Transverse colon (tissue), 4 donors: ENCODE data around the gene FCHSD2. TPM values are rescaled to one million over a fixed set of nuclear protein-coding genes. Genes with fewer than 3 reads are reported as not detected.
"Not testable (repeated sequence)": the region's sequence is repeated elsewhere in the genome, so short reads cannot be mapped to it uniquely, and the experiment has no call there.

Source experiments
- DNase-seq: peaks from one replicate; pipeline ENCODE4 v3.0.0-alpha.2; 2019
- H3K27ac ChIP-seq, 4 donors: fragments of 200-600 bp; sonication (generic); 2 replicates each; pipeline ENCODE4 v1.5.1; 2016 to 2018; ENCODE audit warnings: inconsistent platforms in 4 of 4
- H3K27me3 ChIP-seq: fragments of 200-600 bp; sonication (generic); 2 replicates; pipeline ENCODE4 v1.5.1; 2017; ENCODE audit warnings: inconsistent platforms
- H3K36me3 ChIP-seq, 4 donors: fragments of 200-600 bp; sonication (generic); 2 replicates each; pipeline ENCODE4 v1.5.1; 2017 to 2019; ENCODE audit warnings: inconsistent platforms in 4 of 4
- H3K4me1 ChIP-seq, 4 donors: fragments of 200-600 bp; sonication (generic); 2 replicates each; pipeline ENCODE4 v1.5.1; 2017 to 2020; ENCODE audit warnings: inconsistent platforms in 4 of 4
- H3K4me3 ChIP-seq, 4 donors: fragments of 200-600 bp; sonication (generic); 1 replicate in 1 of 4; 2 replicates in 3 of 4; pipeline versions ENCODE4 v1.5.1 to v1.6.1; 2017 to 2019; ENCODE audit warnings: inconsistent platforms in 4 of 4
- H3K9me3 ChIP-seq, 2 donors: fragments of 200-600 bp; sonication (generic); 2 replicates each; pipeline ENCODE4 v1.5.1; 2017 to 2019; ENCODE audit warnings: inconsistent platforms in 2 of 2
- EP300 ChIP-seq: sonication (generic); formaldehyde crosslinking; IDR thresholded peaks from one replicate; pipeline ENCODE4 v1.6.1; 2017; ENCODE audit warnings: antibody characterized with exemption, low read depth
- POLR2A ChIP-seq: fragments of 450-650 bp; IDR thresholded peaks from one replicate; pipeline ENCODE4 v1.6.1; 2016; ENCODE audit warnings: antibody characterized with exemption, mild to moderate bottlenecking, moderate library complexity
- POLR2AphosphoS5 ChIP-seq, 3 donors: sonication (generic); formaldehyde crosslinking; IDR thresholded peaks; one replicate each; pipeline ENCODE4 v1.6.1; 2016; ENCODE audit warnings: antibody characterized with exemption in 3 of 3
- WGBS, 2 donors: methylation state at CpG; one replicate each; pipeline ENCODE4 v1.1.5; 2018; ENCODE audit warnings: low coverage in 1 of 2; 5-methylcytosine and 5-hydroxymethylcytosine counted together
- in situ Hi-C, 4 donors: fragments of 200-750 bp; cut with MboI; loops; one replicate each; pipeline versions ENCODE4 v1.15.0 to v1.15.1; 2017; ENCODE audit warnings: low sequenced_read_pairs in 3 of 4, low pct_ligation_motif_present in 1 of 4, low pct_unique_long_range_greater_than_20kb in 1 of 4
- intact Hi-C: fragments of 100-400 bp; cut with DNase I; formaldehyde crosslinking; loops from one replicate; pipeline ENCODE4 v1.15.1; 2023; ENCODE audit warnings: low total_unique reads
- total RNA-seq, 4 donors: library from RNA; depleted of rRNA; stranded (reverse); fragments of >200 nt; gene quantifications; one replicate each; pipeline ENCODE4 v1.1.0, GENCODE V29; 2016
- TF ChIP-seq, protein P1 (sequence below), 5 experiments: fragments of 200-600 bp in 3 of 5; fragments of 450-650 bp in 2 of 5; sonication (generic) in 3 of 5; IDR thresholded peaks; 1 replicate in 2 of 5; 2 replicates in 3 of 5; pipeline ENCODE4 v1.5.1; 2016 to 2017; ENCODE audit warnings: antibody characterized with exemption in 5 of 5, inconsistent platforms in 3 of 5, mild to moderate bottlenecking in 2 of 5, moderate library complexity in 1 of 5

The FCHSD2 gene
- total RNA-seq, 4 donors from 2014 or later: 9.1 to 15.9 (median 15.0) TPM

DNA sequence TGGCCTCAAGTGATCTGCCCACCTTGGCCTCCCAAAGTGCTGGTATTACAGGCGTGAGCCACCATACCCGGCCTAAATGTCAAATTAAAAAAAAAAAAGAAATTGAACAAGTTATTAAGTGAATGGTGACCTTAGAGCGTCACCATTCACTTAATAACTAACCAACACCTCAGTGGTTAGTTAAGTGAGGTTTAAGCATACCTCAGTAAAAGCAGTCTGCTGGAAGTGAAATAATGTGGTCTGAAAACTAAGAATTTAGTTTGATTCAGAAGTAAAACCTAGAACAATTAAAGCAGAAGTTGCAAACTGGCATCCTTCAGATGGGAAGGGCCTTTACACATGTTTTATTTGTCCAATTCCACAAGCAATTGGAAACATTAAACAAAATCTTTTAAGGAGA lies 71.5 kb downstream of the FCHSD2 start:
- H3K9me3 ChIP-seq: no peaks in the 10 kb centered on the region
- peaks cover 5 to 33% (median 22%) of the 10 kb centered on the region in 4 donors for H3K4me1 ChIP-seq
- WGBS, 2 donors: 95 to 100% methylated on average over 1 to 3 of the region's 3 CpGs
- H3K27me3 ChIP-seq: no peaks in the 10 kb centered on the region
- in situ Hi-C loops: no loop called here
- intact Hi-C loops: no loop called here
- H3K36me3 ChIP-seq: no peaks in the 10 kb centered on the region
- no peak for DNase-seq
- no peak overlapping the region for H3K4me3 ChIP-seq
- TF ChIP-seq POLR2AphosphoS5 (IDR thresholded peaks at IDR 0.05): no peak
- TF ChIP-seq POLR2A: no peak
- no peak for TF ChIP-seq EP300
- TF ChIP-seq, protein P1, sequence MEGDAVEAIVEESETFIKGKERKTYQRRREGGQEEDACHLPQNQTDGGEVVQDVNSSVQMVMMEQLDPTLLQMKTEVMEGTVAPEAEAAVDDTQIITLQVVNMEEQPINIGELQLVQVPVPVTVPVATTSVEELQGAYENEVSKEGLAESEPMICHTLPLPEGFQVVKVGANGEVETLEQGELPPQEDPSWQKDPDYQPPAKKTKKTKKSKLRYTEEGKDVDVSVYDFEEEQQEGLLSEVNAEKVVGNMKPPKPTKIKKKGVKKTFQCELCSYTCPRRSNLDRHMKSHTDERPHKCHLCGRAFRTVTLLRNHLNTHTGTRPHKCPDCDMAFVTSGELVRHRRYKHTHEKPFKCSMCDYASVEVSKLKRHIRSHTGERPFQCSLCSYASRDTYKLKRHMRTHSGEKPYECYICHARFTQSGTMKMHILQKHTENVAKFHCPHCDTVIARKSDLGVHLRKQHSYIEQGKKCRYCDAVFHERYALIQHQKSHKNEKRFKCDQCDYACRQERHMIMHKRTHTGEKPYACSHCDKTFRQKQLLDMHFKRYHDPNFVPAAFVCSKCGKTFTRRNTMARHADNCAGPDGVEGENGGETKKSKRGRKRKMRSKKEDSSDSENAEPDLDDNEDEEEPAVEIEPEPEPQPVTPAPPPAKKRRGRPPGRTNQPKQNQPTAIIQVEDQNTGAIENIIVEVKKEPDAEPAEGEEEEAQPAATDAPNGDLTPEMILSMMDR (IDR thresholded peaks at IDR 0.05): no peak
- no peak overlapping the region for H3K27ac ChIP-seq

DNA sequence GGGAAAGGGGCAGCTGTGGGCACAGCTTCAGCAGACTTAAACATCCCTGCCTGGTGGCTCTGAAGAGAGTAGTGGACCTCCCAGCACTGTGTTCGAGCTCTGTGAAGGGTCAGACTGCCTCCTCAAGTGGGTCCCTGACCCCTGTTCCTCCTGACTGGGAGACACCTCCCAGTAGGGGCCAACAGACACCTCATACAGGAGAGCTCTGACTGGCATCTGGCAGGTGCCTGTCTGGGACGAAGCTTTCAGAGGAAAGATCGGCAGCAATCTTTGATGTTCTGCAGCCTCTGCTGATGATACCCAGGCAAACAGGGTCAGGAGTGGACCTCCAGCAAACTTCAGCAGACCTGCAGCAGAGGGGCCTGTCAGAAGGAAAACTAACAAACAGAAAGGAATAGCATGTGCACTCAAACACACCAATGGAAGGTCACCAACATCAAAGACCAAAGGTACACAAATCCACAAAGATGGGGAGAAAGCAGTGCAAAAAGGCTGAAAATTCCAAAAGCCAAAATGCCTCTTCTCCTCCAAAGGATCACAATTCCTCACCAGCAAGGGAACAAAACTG lies 80.2 kb downstream of the FCHSD2 start:
- H3K36me3 ChIP-seq, in situ Hi-C loops, H3K4me3 ChIP-seq, H3K27ac ChIP-seq, DNase-seq, H3K9me3 ChIP-seq, H3K27me3 ChIP-seq, intact Hi-C loops: not testable (repeated sequence)
- WGBS, 2 donors: 85% methylated on average over 3 of the region's 3 CpGs; no CpG with 5 or more reads in 1 of the 2 donors
- H3K4me1 ChIP-seq: peaks cover 0 to 18% (median 4%) of the 10 kb centered on the region in 4 donors

- peaks cover 0 to 18% (median 4%) of the 10 kb centered on the region in 4 donors for H3K4me1 ChIP-seq
- in situ Hi-C loops, DNase-seq, H3K36me3 ChIP-seq, intact Hi-C loops, H3K9me3 ChIP-seq, H3K27ac ChIP-seq, H3K27me3 ChIP-seq: not testable (repeated sequence)
- peak overlapping the region in 1 of 4 donors; percentile 5 for H3K4me3 ChIP-seq
- 75% methylated on average over 10 of the region's 10 CpGs; no CpG with 5 or more reads in 1 of the 2 donors for WGBS, 2 donors
Measured at GRCh38 chr11:73061434-73061833, 80.7 kb downstream of the FCHSD2 start.

GRCh38 chr11:73059915-73060314 lies 82.2 kb downstream of the FCHSD2 start:
- no peak for DNase-seq
- intact Hi-C loops (no loop called here), in situ Hi-C loops (no loop called here)
- H3K4me3 ChIP-seq: no peak overlapping the region
- no peak overlapping the region for H3K27ac ChIP-seq
- H3K4me1 ChIP-seq: peaks cover 0 to 18% (median 4%) of the 10 kb centered on the region in 4 donors
- no peaks in the 10 kb centered on the region for H3K9me3 ChIP-seq
- 98 to 100% methylated on average over 1 of the region's 1 CpG for WGBS, 2 donors
- H3K27me3 ChIP-seq: no peaks in the 10 kb centered on the region
- H3K36me3 ChIP-seq: no peaks in the 10 kb centered on the region
- no peak for TF ChIP-seq EP300
- TF ChIP-seq, protein P1 (IDR thresholded peaks at IDR 0.05): no peak
- no peak for TF ChIP-seq POLR2A
- no peak for TF ChIP-seq POLR2AphosphoS5 (IDR thresholded peaks at IDR 0.05)

- TF ChIP-seq POLR2A (no peak), POLR2AphosphoS5 (IDR thresholded peaks at IDR 0.05) (no peak), EP300 (no peak)
- TF ChIP-seq, protein P1 (IDR thresholded peaks at IDR 0.05): no peak
- H3K4me3 ChIP-seq: no peak overlapping the region
- intact Hi-C loops (no loop called here), in situ Hi-C loops (no loop called here)
- H3K36me3 ChIP-seq: no peaks in the 10 kb centered on the region
- no peak for DNase-seq
- peaks cover 0 to 18% (median 4%) of the 10 kb centered on the region in 4 donors for H3K4me1 ChIP-seq
- no peaks in the 10 kb centered on the region for H3K9me3 ChIP-seq
- no peak overlapping the region for H3K27ac ChIP-seq
- no peaks in the 10 kb centered on the region for H3K27me3 ChIP-seq
- WGBS, 2 donors: 57 to 65% methylated on average over 4 of the region's 4 CpGs
Measured at GRCh38 chr11:73058989-73059674, 83.0 kb downstream of the FCHSD2 start.
